H9 (cell line): ENCODE results near the gene CFAP97. TPM values are rescaled to one million over a fixed set of nuclear protein-coding genes. Genes with fewer than 3 reads are reported as not detected.

Source experiments
- DNase-seq: peaks from one replicate; pipeline ENCODE4 v3.0.0-alpha.2; 2017
- H2AFZ ChIP-seq: one replicate; pipeline ENCODE4 v1.6.1; 2013; ENCODE audit warnings: mild to moderate bottlenecking, low read length, control low read depth, moderate library complexity
- H2AK5ac ChIP-seq: 2 replicates; pipeline ENCODE4 v1.6.1; 2013; ENCODE audit warnings: low read length, control low read depth, mixed read lengths; ENCODE audit not compliant: insufficient read length
- H2BK120ac ChIP-seq: one replicate; pipeline ENCODE4 v1.6.1; 2013; ENCODE audit warnings: low read depth, mild to moderate bottlenecking, low read length, control low read depth, inconsistent platforms; ENCODE audit not compliant: poor library complexity, severe bottlenecking
- H2BK12ac ChIP-seq: 2 replicates; pipeline ENCODE4 v1.6.1; 2013; ENCODE audit warnings: low read length, control low read depth, mixed read lengths, low read depth; ENCODE audit not compliant: insufficient read length
- H2BK15ac ChIP-seq: 2 replicates; pipeline ENCODE4 v1.6.1; 2013; ENCODE audit warnings: low read depth, low read length, control low read depth
- H2BK20ac ChIP-seq: one replicate; pipeline ENCODE4 v1.6.1; 2013; ENCODE audit warnings: low read depth, mild to moderate bottlenecking, low read length, control low read depth, inconsistent platforms; ENCODE audit not compliant: poor library complexity, severe bottlenecking
- H2BK5ac ChIP-seq: 2 replicates; pipeline ENCODE4 v1.6.1; 2013; ENCODE audit warnings: low read length, control low read depth, mixed read lengths; ENCODE audit not compliant: insufficient read length
- H3K14ac ChIP-seq: 2 replicates; pipeline ENCODE4 v1.6.1; 2013; ENCODE audit warnings: low read length, control low read depth; ENCODE audit not compliant: insufficient read depth
- H3K18ac ChIP-seq: 2 replicates; pipeline ENCODE4 v1.6.1; 2013; ENCODE audit warnings: low read depth, mild to moderate bottlenecking, mixed read lengths, low read length, control low read depth; ENCODE audit not compliant: insufficient read length
- H3K23ac ChIP-seq: 2 replicates; pipeline ENCODE4 v1.6.1; 2013; ENCODE audit warnings: low read length, control low read depth, mixed read lengths, low read depth; ENCODE audit not compliant: insufficient read length
- H3K23me2 ChIP-seq: 2 replicates; pipeline ENCODE4 v1.6.1; 2013; ENCODE audit warnings: low read depth, mild to moderate bottlenecking, mixed read lengths, low read length, control low read depth; ENCODE audit not compliant: insufficient read length, poor library complexity, severe bottlenecking
- H3K27ac ChIP-seq: 2 replicates; pipeline ENCODE4 v1.5.1; 2013; ENCODE audit warnings: low read length, control low read depth, mixed read lengths, low read depth; ENCODE audit not compliant: insufficient read length
- H3K27me3 ChIP-seq: 2 replicates; pipeline ENCODE4 v1.6.1; 2013; ENCODE audit warnings: low read length, control low read depth, inconsistent platforms; ENCODE audit not compliant: insufficient read depth
- H3K4ac ChIP-seq: 2 replicates; pipeline ENCODE4 v1.6.1; 2013; ENCODE audit warnings: low read depth, mild to moderate bottlenecking, control low read depth, inconsistent platforms, low read length, moderate library complexity
- H3K4me1 ChIP-seq: 2 replicates; pipeline ENCODE4 v1.6.1; 2013; ENCODE audit warnings: low read length, control low read depth, inconsistent platforms; ENCODE audit not compliant: insufficient read depth
- H3K4me2 ChIP-seq: 2 replicates; pipeline ENCODE4 v1.6.1; 2013; ENCODE audit warnings: low read length, control low read depth, mixed read lengths; ENCODE audit not compliant: insufficient read length, insufficient read depth
- H3K56ac ChIP-seq: 2 replicates; pipeline ENCODE4 v1.6.1; 2013; ENCODE audit warnings: low read depth, mild to moderate bottlenecking, mixed read lengths, low read length, control low read depth; ENCODE audit not compliant: insufficient read length
- H3K79me1 ChIP-seq: 2 replicates; pipeline ENCODE4 v1.6.1; 2013; ENCODE audit warnings: low read depth, mild to moderate bottlenecking, moderate library complexity, low read length, control low read depth, inconsistent platforms; ENCODE audit not compliant: insufficient read depth, poor library complexity, severe bottlenecking
- H3K79me2 ChIP-seq: 2 replicates; pipeline ENCODE4 v1.6.1; 2013; ENCODE audit warnings: low read length, control low read depth, inconsistent platforms; ENCODE audit not compliant: insufficient read depth
- H3K9ac ChIP-seq: 2 replicates; pipeline ENCODE4 v1.6.1; 2013; ENCODE audit warnings: low read length, control low read depth, mixed read lengths; ENCODE audit not compliant: insufficient read length; ENCODE audit errors: extremely low read depth
- H3K9me3 ChIP-seq: one replicate; pipeline ENCODE4 v1.6.1; 2013; ENCODE audit warnings: low read depth, low read length, inconsistent platforms; ENCODE audit not compliant: control insufficient read depth
- H3T11ph ChIP-seq: one replicate; pipeline ENCODE4 v1.6.1; 2013; ENCODE audit warnings: mild to moderate bottlenecking, low read length, control low read depth, inconsistent platforms
- H4K20me1 ChIP-seq: one replicate; pipeline ENCODE4 v1.6.1; 2013; ENCODE audit not compliant: control insufficient read depth, insufficient read length, insufficient read depth
- H4K5ac ChIP-seq: 2 replicates; pipeline ENCODE4 v1.6.1; 2013; ENCODE audit warnings: low read depth, mild to moderate bottlenecking, mixed read lengths, low read length, control low read depth; ENCODE audit not compliant: insufficient read length
- H4K8ac ChIP-seq: replicated peaks from 2 replicates; pipeline ENCODE4 v1.6.1; 2013; ENCODE audit warnings: low read length, control low read depth, mixed read lengths, low read depth; ENCODE audit not compliant: insufficient read length
- H4K91ac ChIP-seq: 2 replicates; pipeline ENCODE4 v1.6.1; 2013; ENCODE audit warnings: low read depth, mild to moderate bottlenecking, moderate library complexity, mixed read lengths, low read length, control low read depth; ENCODE audit not compliant: insufficient read length
- H3K27ac Mint-ChIP-seq, 3 experiments: 2 replicates in 2 of 3; 3 replicates in 1 of 3; pipeline ENCODE4 v1.8.0; 2020 to 2021; ENCODE audit warnings: mixed read lengths in 3 of 3, mild to moderate bottlenecking in 1 of 3, moderate library complexity in 1 of 3
- H3K27me3 Mint-ChIP-seq: 2 replicates; pipeline ENCODE4 v1.8.0; 2021; ENCODE audit warnings: low read depth, mild to moderate bottlenecking, moderate library complexity, mixed read lengths
- H3K36me3 Mint-ChIP-seq, 3 experiments: 2 replicates in 2 of 3; 3 replicates in 1 of 3; pipeline ENCODE4 v1.8.0; 2020 to 2021; ENCODE audit warnings: low read depth in 3 of 3, mixed read lengths in 3 of 3; ENCODE audit not compliant: insufficient read depth in 1 of 3
- H3K4me1 Mint-ChIP-seq, 2 experiments: 2 replicates each; pipeline ENCODE4 v1.8.0; 2020; ENCODE audit warnings: mixed read lengths in 2 of 2
- H3K4me3 Mint-ChIP-seq, 2 experiments: 2 replicates in 1 of 2; 3 replicates in 1 of 2; pipeline ENCODE4 v1.8.0; 2020 to 2021; ENCODE audit warnings: mild to moderate bottlenecking in 2 of 2, mixed read lengths in 2 of 2, moderate library complexity in 1 of 2
- H3K9me3 Mint-ChIP-seq, 2 experiments: 2 replicates in 1 of 2; 3 replicates in 1 of 2; pipeline ENCODE4 v1.8.0; 2020; ENCODE audit warnings: mild to moderate bottlenecking in 2 of 2, mixed read lengths in 2 of 2, moderate library complexity in 1 of 2
- WGBS: extraction: QIAGEN DNeasy Blood & Tissue Kit; methylation state at CpG from one replicate; pipeline ENCODE4 v1.1.7; 2013; ENCODE audit warnings: missing lambda C conversion rate, low lambda C conversion rate, mixed read lengths; ENCODE audit not compliant: insufficient read length; ENCODE audit errors: extremely low coverage; 5-methylcytosine and 5-hydroxymethylcytosine counted together
- total RNA-seq: library from RNA; stranded (reverse); gene quantifications from 2 replicates; pipeline ENCODE4 v1.2.1, GENCODE V29; 2021
- TF ChIP-seq, protein P1 (sequence below): fragments of 200-600 bp; sonication (generic); conservative IDR thresholded peaks from 3 replicates; pipeline ENCODE4 v1.8.0; 2021; ENCODE audit warnings: antibody characterized with exemption, mild to moderate bottlenecking

CFAP97 gene
- total RNA-seq, 1 experiment from 2014 or later: 39.3 TPM

DNA sequence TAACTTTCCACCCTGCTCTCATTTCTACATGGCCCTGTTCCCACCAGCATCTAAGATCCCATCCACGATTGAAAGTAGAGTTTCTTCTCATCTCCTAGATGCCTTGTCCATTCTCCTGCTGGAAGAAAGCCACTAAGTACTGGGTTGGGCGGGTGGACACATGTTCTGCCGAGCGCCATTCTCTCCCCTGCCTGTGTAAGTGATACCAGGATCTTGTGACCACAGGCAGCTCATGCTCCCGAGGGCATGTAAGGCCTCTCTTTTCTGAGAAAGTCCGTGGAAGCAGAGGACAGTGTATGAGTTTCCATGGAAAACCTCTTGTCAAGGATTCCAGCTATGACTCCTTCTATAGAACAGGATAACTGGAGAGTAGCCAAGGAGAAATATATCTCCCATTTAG, 64.1 kb downstream of the CFAP97 start:
- DNase-seq: no peak
- no peak overlapping the region for H2BK15ac ChIP-seq
- no peak overlapping the region for H3K4me3 Mint-ChIP-seq
- H3K23me2 ChIP-seq: peaks cover 5% of the 10 kb centered on the region
- H3K9me3 ChIP-seq: no peaks in the 10 kb centered on the region
- no peaks in the 10 kb centered on the region for H3K79me1 ChIP-seq
- H3K4ac ChIP-seq: no peak overlapping the region
- H2BK120ac ChIP-seq: no peak overlapping the region
- no peak overlapping the region for H4K5ac ChIP-seq
- no peaks in the 10 kb centered on the region for H3K9me3 Mint-ChIP-seq
- H3K27me3 Mint-ChIP-seq: no peaks in the 10 kb centered on the region; the same call in 1 of the 2 replicates
- WGBS: no CpG with 5 or more reads among the region's 6 CpGs
- H4K8ac ChIP-seq: no peak overlapping the region
- H3K36me3 Mint-ChIP-seq: peaks cover 0 to 3% (median 0%) of the 10 kb centered on the region in 3 experiments; a peak in 1 of 7 replicates
- no peak overlapping the region for H4K91ac ChIP-seq
- no peak overlapping the region for H3K27ac ChIP-seq
- H3K14ac ChIP-seq: no peak overlapping the region
- peaks cover 16% of the 10 kb centered on the region in 2 experiments for H3K4me1 Mint-ChIP-seq
- H2BK20ac ChIP-seq: no peak overlapping the region
- no peak overlapping the region for H3K56ac ChIP-seq
- H3K27me3 ChIP-seq: no peaks in the 10 kb centered on the region
- no peak overlapping the region for H2AK5ac ChIP-seq
- no peak overlapping the region for H3K9ac ChIP-seq
- no peaks in the 10 kb centered on the region; the same call in 1 of the 2 replicates for H3K79me2 ChIP-seq
- H2BK5ac ChIP-seq: no peak overlapping the region
- no peak overlapping the region for H3T11ph ChIP-seq
- no peak overlapping the region for H3K18ac ChIP-seq
- no peak overlapping the region for H3K23ac ChIP-seq
- H3K27ac Mint-ChIP-seq: peak overlapping the region in 1 of 3 experiments; percentile 49; a peak in 1 of 7 replicates
- H4K20me1 ChIP-seq: no peaks in the 10 kb centered on the region
- no peaks in the 10 kb centered on the region for H3K4me1 ChIP-seq
- TF ChIP-seq, protein P1, sequence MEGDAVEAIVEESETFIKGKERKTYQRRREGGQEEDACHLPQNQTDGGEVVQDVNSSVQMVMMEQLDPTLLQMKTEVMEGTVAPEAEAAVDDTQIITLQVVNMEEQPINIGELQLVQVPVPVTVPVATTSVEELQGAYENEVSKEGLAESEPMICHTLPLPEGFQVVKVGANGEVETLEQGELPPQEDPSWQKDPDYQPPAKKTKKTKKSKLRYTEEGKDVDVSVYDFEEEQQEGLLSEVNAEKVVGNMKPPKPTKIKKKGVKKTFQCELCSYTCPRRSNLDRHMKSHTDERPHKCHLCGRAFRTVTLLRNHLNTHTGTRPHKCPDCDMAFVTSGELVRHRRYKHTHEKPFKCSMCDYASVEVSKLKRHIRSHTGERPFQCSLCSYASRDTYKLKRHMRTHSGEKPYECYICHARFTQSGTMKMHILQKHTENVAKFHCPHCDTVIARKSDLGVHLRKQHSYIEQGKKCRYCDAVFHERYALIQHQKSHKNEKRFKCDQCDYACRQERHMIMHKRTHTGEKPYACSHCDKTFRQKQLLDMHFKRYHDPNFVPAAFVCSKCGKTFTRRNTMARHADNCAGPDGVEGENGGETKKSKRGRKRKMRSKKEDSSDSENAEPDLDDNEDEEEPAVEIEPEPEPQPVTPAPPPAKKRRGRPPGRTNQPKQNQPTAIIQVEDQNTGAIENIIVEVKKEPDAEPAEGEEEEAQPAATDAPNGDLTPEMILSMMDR: no peak
- H3K4me2 ChIP-seq: no peak overlapping the region
- no peak overlapping the region for H2AFZ ChIP-seq
- no peak overlapping the region for H2BK12ac ChIP-seq
